Astrocyte (in vitro differentiated cells and primary cell): ENCODE data around the gene MAPKAP1. TPM values are rescaled to one million over a fixed set of nuclear protein-coding genes. Genes with fewer than 3 reads are reported as not detected.

Experiments
- DNase-seq: peaks from one replicate; pipeline ENCODE4 v3.0.0-alpha.2; 2010; ENCODE audit warnings: low read depth
- FAIRE-seq: peaks from 2 replicates; lab custom pipeline; 2011; peaks lifted over from hg19 to GRCh38; lab: Jason Lieb, UNC
- H2AFZ ChIP-seq: 2 replicates; pipeline ENCODE4 v1.6.0; 2012; ENCODE audit warnings: low read depth, low read length, inconsistent platforms
- H3K27ac ChIP-seq: 2 replicates; pipeline ENCODE4 v1.5.1; 2011; ENCODE audit warnings: low read depth, low read length, inconsistent platforms
- H3K27me3 ChIP-seq: 2 replicates; pipeline ENCODE4 v1.6.0; 2011; ENCODE audit warnings: low read length, inconsistent platforms; ENCODE audit not compliant: insufficient read depth
- H3K36me3 ChIP-seq: 2 replicates; pipeline ENCODE4 v1.5.1; 2011; ENCODE audit warnings: low read length, inconsistent platforms; ENCODE audit not compliant: insufficient read depth
- H3K4me1 ChIP-seq: 2 replicates; pipeline ENCODE4 v1.5.1; 2011; ENCODE audit warnings: low read length, inconsistent platforms; ENCODE audit not compliant: insufficient read depth
- H3K4me2 ChIP-seq: 2 replicates; pipeline ENCODE4 v1.6.0; 2012; ENCODE audit warnings: low read length, inconsistent platforms
- H3K4me3 ChIP-seq: 2 replicates; pipeline ENCODE4 v1.5.1; 2011; ENCODE audit warnings: low read depth, mild to moderate bottlenecking, low read length, inconsistent platforms; ENCODE audit not compliant: insufficient read depth
- H3K79me2 ChIP-seq: 2 replicates; pipeline ENCODE4 v1.6.0; 2012; ENCODE audit warnings: mild to moderate bottlenecking, low read length, inconsistent platforms; ENCODE audit not compliant: insufficient read depth
- H3K9ac ChIP-seq: 2 replicates; pipeline ENCODE4 v1.6.0; 2012; ENCODE audit warnings: mild to moderate bottlenecking, low read length, inconsistent platforms
- H3K9me3 ChIP-seq: 2 replicates; pipeline ENCODE4 v1.5.1; 2012; ENCODE audit warnings: low read depth, mild to moderate bottlenecking, low read length, inconsistent platforms; ENCODE audit not compliant: insufficient read depth
- H4K20me1 ChIP-seq: 2 replicates; pipeline ENCODE4 v1.6.0; 2012; ENCODE audit warnings: low read length, inconsistent platforms; ENCODE audit not compliant: insufficient read depth
- H3K27ac Mint-ChIP-seq: one replicate; pipeline ENCODE4 v1.8.0; 2021; ENCODE audit warnings: mild to moderate bottlenecking, mixed read lengths; ENCODE audit not compliant: unreplicated experiment
- H3K27me3 Mint-ChIP-seq: one replicate; pipeline ENCODE4 v1.8.0; 2021; ENCODE audit warnings: low read depth, mixed read lengths; ENCODE audit not compliant: unreplicated experiment
- H3K36me3 Mint-ChIP-seq: one replicate; pipeline ENCODE4 v1.8.0; 2021; ENCODE audit warnings: low read depth, mixed read lengths; ENCODE audit not compliant: unreplicated experiment
- H3K4me1 Mint-ChIP-seq: one replicate; pipeline ENCODE4 v1.8.0; 2021; ENCODE audit warnings: low read depth, mixed read lengths; ENCODE audit not compliant: unreplicated experiment
- H3K4me3 Mint-ChIP-seq: one replicate; pipeline ENCODE4 v1.8.0; 2021; ENCODE audit warnings: mild to moderate bottlenecking, moderate library complexity, mixed read lengths; ENCODE audit not compliant: unreplicated experiment
- H3K9me3 Mint-ChIP-seq: one replicate; pipeline ENCODE4 v1.8.0; 2021; ENCODE audit warnings: mild to moderate bottlenecking, mixed read lengths; ENCODE audit not compliant: unreplicated experiment
- EZH2 ChIP-seq: IDR thresholded peaks from 2 replicates; pipeline ENCODE4 v1.6.1; 2012; ENCODE audit warnings: mild to moderate bottlenecking, low read length, inconsistent platforms; ENCODE audit not compliant: insufficient read depth
- total RNA-seq: library from RNA; stranded (reverse); gene quantifications from 2 replicates; pipeline ENCODE4 v1.2.1, GENCODE V29; 2021
- TF ChIP-seq, protein P1 (sequence below): IDR thresholded peaks from 2 replicates; pipeline ENCODE4 v1.5.1; 2011; ENCODE audit warnings: low read depth, mild to moderate bottlenecking, inconsistent platforms, low read length, moderate library complexity; ENCODE audit not compliant: insufficient read depth

MAPKAP1 gene
- total RNA-seq, 1 donor from 2014 or later = 109 TPM

DNA sequence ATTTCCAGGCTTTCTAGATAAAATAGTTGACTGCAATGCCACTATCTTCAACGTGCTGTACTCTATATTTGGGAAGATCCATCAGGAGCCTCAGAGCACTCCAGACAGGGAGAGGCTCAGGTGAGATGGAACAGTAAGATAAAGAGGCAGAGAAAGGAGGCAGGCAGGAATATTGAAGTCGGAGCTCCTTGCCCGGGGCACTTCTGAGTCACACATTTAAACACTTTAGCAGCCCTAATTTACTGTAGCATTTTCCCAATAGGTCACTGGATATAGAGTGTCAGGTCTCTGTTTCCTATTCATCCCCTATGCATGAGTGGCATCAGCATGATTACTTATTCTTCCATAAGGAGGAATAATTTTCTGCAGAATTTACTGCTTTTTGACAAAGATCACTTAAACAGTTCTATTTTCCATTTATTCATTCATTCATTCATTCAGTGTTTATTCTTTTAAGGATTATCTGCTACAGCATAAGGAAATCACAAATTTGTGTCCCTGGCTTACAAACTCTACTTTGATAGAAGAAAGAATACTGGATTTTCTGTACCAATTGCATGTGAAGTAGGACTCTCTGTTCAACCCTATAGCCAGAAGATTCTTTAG lies 170.7 kb downstream of the MAPKAP1 start:
- Mint-ChIP-seq H3K27me3 (no peaks in the 10 kb centered on the region), H3K4me3 (no peak overlapping the region), H3K4me1 (peaks cover 21% of the 10 kb centered on the region), H3K27ac (no peak overlapping the region), H3K36me3 (no peaks in the 10 kb centered on the region), H3K9me3 (no peaks in the 10 kb centered on the region)
- TF ChIP-seq, protein P1, sequence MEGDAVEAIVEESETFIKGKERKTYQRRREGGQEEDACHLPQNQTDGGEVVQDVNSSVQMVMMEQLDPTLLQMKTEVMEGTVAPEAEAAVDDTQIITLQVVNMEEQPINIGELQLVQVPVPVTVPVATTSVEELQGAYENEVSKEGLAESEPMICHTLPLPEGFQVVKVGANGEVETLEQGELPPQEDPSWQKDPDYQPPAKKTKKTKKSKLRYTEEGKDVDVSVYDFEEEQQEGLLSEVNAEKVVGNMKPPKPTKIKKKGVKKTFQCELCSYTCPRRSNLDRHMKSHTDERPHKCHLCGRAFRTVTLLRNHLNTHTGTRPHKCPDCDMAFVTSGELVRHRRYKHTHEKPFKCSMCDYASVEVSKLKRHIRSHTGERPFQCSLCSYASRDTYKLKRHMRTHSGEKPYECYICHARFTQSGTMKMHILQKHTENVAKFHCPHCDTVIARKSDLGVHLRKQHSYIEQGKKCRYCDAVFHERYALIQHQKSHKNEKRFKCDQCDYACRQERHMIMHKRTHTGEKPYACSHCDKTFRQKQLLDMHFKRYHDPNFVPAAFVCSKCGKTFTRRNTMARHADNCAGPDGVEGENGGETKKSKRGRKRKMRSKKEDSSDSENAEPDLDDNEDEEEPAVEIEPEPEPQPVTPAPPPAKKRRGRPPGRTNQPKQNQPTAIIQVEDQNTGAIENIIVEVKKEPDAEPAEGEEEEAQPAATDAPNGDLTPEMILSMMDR = no peak
- no peak for TF ChIP-seq EZH2
- H3K79me2 ChIP-seq = no peaks in the 10 kb centered on the region
- H3K9me3 ChIP-seq = no peaks in the 10 kb centered on the region
- H3K9ac ChIP-seq = no peak overlapping the region
- FAIRE-seq (no peak), DNase-seq (no peak)
- no peak overlapping the region for H2AFZ ChIP-seq
- H3K4me1 ChIP-seq = peaks cover 22% of the 10 kb centered on the region
- H3K4me2 ChIP-seq = no peak overlapping the region
- H4K20me1 ChIP-seq = peaks cover 3% of the 10 kb centered on the region
- H3K27ac ChIP-seq = no peak overlapping the region
- no peak overlapping the region for H3K4me3 ChIP-seq
- H3K27me3 ChIP-seq = no peaks in the 10 kb centered on the region
- H3K36me3 ChIP-seq = no peaks in the 10 kb centered on the region

DNA sequence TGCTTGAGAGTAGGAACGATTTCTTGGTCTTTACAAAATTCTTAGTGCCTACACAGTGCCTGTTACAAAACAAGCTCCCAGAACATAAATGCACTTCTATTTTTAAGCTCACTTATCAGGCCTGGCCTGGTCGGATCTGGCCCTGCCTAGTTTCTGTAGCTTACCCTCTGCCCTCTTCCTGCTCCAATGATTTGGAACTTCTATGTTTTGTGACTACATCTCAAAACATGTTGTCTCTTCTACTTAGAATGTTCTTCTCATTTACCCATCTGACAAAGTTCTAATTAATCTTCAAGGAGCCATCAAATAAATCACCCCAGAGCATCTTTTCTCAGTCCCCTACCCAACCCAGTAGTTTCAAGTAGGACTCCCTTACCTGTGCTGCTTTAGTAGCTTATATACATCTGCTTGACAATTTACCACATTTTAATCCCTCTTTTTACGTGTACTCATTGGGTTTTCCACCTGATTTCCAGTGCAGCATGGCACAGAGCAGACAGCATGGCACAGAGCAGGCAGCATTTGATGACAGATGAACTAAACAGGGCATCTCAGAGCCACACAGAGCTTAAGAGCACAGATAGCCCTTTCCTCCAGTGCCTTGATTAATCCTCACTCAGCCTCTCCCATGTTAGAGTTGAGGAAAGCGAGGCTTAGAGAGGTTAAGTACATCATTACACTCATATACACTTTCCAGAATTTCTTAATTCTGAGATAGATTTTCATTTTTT lies 171.9 kb downstream of the MAPKAP1 start:
- Histone ChIP-seq H3K27me3 (no peaks in the 10 kb centered on the region), H3K79me2 (peaks cover 2% of the 10 kb centered on the region), H3K9ac (no peak overlapping the region), H3K4me3 (no peak overlapping the region), H3K27ac (no peak overlapping the region), H2AFZ (no peak overlapping the region), H3K4me1 (peaks cover 16% of the 10 kb centered on the region), H3K36me3 (no peaks in the 10 kb centered on the region), H3K4me2 (no peak overlapping the region), H4K20me1 (peaks cover 3% of the 10 kb centered on the region), H3K9me3 (no peaks in the 10 kb centered on the region)
- no peak for TF ChIP-seq EZH2
- TF ChIP-seq, protein P1 = no peak
- H3K27me3 Mint-ChIP-seq = no peaks in the 10 kb centered on the region
- no peaks in the 10 kb centered on the region for H3K9me3 Mint-ChIP-seq
- no peak for DNase-seq
- H3K4me1 Mint-ChIP-seq = peaks cover 17% of the 10 kb centered on the region
- peaks cover under 1% of the 10 kb centered on the region for H3K36me3 Mint-ChIP-seq
- FAIRE-seq = no peak
- H3K27ac Mint-ChIP-seq = no peak overlapping the region
- no peak overlapping the region for H3K4me3 Mint-ChIP-seq
